Left colon (tissue), 2 donors: ENCODE results near the gene ZNF473. TPM values are rescaled to one million over a fixed set of nuclear protein-coding genes. Genes with fewer than 3 reads are reported as not detected.
A peak's percentile ranks its signal among the peaks of the same experiment; 100 is the strongest.

Source experiments
- ATAC-seq: fragments of 200-7000 bp; cut with Tn5 transposase; one replicate; pipeline ENCODE4 v1.9.1; 2020; ENCODE audit warnings: mild to moderate bottlenecking, moderate library complexity
- DNase-seq, 2 donors: peaks; one replicate each; pipeline ENCODE4 v3.0.0-alpha.2; 2020
- intact Hi-C, 2 donors: fragments of 100-400 bp; cut with DNase I in 1 of 2; cut with micrococcal nuclease in 1 of 2; formaldehyde crosslinking; loops; one replicate each; pipeline versions ENCODE4 v1.11.2 to v1.14.0; 2022; cut with DNase I, micrococcal nuclease
- long read RNA-seq: library from polyadenylated mRNA; unstranded; transcript quantifications from one replicate; pipeline ENCODE4 v2.0.0, GENCODE V29; 2021
- total RNA-seq, 2 donors: library from RNA; stranded (reverse); fragmentation: NEBNext Ultra II Directional; extraction: Animal tissue kit (Norgen Biotek cat#: 25700); gene quantifications; one replicate each; pipeline ENCODE4 v1.2.1, GENCODE V29; 2021
- donor health status: DM: no; HTN: no; CAD: no.
- donor health status: DM: yes; HTN: yes; CAD: no.

ZNF473 gene
- total RNA-seq = 1 to 10 TPM; 4.9 to 5.9 TPM
- long read RNA-seq, full-length matches to known transcripts = 6 of 7 reads
- long read RNA-seq, partial matches to known transcripts = 1 of 7 reads
- long read RNA-seq, other reads (novel, unspliced or antisense) = 0 of 7 reads

- intact Hi-C loops = no loop called here
- ATAC-seq = peak; percentile 81
- peak; percentile 95 for DNase-seq
Observed at GRCh38 chr19:50025794-50026549, at the start of gene ZNF473. ZNF473 (plus strand) TSS chr19:50026005; CDS start chr19:50031083, 5,078 bp downstream.

GRCh38 chr19:49976496-49976895, 49.3 kb upstream of the ZNF473 start:
- DNase-seq (no peak), ATAC-seq (no peak)
- intact Hi-C loops = no loop called here

GRCh38 chr19:49977076-49977475, 48.7 kb upstream of the ZNF473 start:
- intact Hi-C loops = no loop called here
- DNase-seq (no peak), ATAC-seq (no peak)

DNA sequence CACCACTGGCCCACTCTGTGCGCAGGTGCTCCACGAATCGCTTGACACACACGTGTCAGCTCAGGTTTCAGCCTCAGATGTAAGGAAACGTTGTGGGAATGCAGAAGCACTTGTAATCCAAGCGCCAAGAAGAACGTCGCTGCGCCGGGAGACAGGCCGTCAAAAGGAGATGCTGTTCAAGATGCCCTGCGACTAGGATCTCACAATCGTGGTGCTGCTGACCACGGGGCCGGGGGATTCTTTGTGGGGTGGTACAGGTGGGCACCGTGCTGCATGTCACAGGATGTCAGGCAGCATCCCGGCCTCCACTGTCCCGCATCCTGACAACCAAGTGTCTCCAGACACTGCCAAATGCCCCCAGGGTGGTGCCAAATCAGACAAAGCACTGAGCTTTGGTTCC, 47.9 kb upstream of the ZNF473 start:
- DNase-seq (no peak), ATAC-seq (no peak)
- intact Hi-C loops = no loop called here

GRCh38 chr19:49978324-49978723, 47.5 kb upstream of the ZNF473 start:
- DNase-seq (no peak), ATAC-seq (no peak)
- intact Hi-C loops = no loop called here

- intact Hi-C loops = loop anchor here in 1 of 2 donors (5.0 kb wide), 1 partner anchor 45 kb away; no protein-coding TSS in a partner anchor
- no peak for ATAC-seq
- no peak for DNase-seq
Observed at GRCh38 chr19:49981603-49982593, 43.9 kb upstream of the ZNF473 start.

GRCh38 chr19:49983645-49984229, 42.1 kb upstream of the ZNF473 start:
- ATAC-seq (peak; percentile 55), DNase-seq (peak in 1 of 2 donors; percentile 82)
- intact Hi-C loops = loop anchor here in 1 of 2 donors (5.0 kb wide), 1 partner anchor 46 kb away; no protein-coding TSS in a partner anchor

DNA sequence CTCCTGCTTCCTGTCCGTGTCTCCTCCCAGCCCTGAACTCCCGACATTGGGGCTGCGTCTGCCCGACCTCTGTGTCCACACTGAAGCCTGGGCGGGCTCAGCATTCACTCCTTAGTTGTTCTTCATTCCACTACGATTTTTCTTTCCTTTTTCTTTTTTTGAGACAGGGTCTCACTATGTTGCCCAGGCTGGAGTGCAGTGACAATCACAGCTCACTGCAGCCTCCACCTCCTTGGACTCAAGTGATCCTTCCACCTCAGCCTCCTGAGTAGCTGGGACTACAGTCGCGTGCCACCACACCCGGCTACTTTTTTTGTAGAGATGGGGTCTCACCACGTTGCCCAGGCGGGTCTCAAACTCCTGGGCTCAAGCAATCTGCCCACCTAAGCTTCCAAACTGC, 41.3 kb upstream of the ZNF473 start:
- intact Hi-C loops = loop anchor here in 1 of 2 donors (5.0 kb wide), 1 partner anchor 47 kb away; no protein-coding TSS in a partner anchor
- no peak for DNase-seq
- no peak for ATAC-seq

DNA sequence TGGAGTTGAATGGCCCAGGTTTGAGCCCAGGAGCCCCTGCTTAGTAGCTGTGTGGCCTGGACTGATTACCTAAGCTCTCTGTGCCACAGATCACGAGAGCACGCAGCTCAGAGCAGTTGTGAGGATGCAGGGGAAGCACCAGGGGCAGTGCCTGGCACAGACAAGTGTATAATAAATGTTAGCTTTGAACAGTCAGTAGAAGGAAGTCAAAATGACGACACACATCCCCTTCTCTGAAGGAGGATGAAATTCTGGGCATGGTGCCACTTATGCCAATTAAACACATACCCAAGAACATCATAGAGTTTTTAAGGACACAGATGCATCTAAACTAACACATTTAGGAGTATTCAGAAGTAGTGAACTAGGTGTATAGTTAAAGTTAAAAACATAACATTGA, 39.9 kb upstream of the ZNF473 start:
- DNase-seq (no peak), ATAC-seq (no peak)
- intact Hi-C loops = no loop called here

DNA sequence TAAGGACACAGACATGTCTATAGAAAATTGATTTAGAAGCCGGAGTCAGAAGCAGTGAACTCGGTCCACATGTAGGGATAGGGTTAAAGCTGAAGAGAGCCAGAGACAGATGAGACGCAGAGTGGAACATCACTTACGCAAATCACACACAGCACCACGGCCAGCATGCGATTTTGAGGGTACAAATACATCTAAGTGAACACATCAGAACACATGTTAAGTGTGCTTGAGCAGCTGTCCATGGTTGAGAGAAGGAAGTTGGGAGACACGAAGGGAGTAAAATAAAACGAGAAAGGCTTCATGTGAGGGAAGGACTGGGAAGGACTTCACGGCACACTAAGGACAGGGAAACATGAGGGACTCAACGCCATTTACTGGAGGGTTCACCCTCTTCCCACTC, 39.5 kb upstream of the ZNF473 start:
- intact Hi-C loops = no loop called here
- DNase-seq = no peak
- ATAC-seq = no peak

- intact Hi-C loops = no loop called here
- DNase-seq (peak; percentile 85 to 96), ATAC-seq (peak; percentile 89)
Observed at GRCh38 chr19:49987159-49987698, 38.6 kb upstream of the ZNF473 start.

- ATAC-seq (no peak), DNase-seq (no peak)
- intact Hi-C loops = no loop called here
Observed at GRCh38 chr19:49988007-49988406, 37.8 kb upstream of the ZNF473 start.

GRCh38 chr19:49988433-49988832, 37.4 kb upstream of the ZNF473 start:
- ATAC-seq = no peak
- intact Hi-C loops = no loop called here

GRCh38 chr19:49997709-49998108, 28.1 kb upstream of the ZNF473 start:
- no peak for DNase-seq
- intact Hi-C loops = no loop called here
- peak; percentile 71 for ATAC-seq

More at GRCh38 chr19:49988433-49988832, 37.4 kb upstream of the ZNF473 start:
- no peak for DNase-seq

DNA sequence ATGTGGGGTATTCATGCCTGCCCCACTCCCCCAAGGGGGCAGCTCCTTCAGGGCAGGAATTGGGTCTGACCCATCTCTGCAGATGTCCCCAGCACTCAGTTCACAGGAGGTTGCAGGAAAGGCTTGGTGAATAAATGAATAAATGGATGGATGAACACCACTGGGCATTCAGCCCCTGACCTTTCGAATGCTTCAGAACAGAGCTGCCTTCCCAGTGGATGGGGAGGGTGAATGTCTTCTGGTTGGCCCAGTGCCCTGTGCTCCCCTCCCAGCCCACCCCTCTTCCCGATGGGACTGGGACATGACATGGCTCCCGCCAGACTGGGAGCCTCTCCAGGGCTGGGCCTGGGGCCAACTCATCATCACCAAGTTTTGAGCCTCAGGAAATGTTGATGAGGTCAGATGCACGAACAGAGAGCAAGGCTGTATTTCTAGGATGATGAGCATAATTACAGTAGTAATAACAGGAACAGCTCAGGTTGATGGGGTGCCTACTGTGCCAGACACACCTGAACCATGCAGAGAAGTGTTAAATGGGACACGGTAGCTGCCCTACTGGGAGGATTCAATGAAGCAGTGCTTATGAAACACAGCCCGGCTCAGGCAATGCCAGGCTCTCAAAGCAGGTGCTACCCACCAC, 26.3 kb upstream of the ZNF473 start:
- intact Hi-C loops = no loop called here
- DNase-seq (no peak), ATAC-seq (no peak)

DNA sequence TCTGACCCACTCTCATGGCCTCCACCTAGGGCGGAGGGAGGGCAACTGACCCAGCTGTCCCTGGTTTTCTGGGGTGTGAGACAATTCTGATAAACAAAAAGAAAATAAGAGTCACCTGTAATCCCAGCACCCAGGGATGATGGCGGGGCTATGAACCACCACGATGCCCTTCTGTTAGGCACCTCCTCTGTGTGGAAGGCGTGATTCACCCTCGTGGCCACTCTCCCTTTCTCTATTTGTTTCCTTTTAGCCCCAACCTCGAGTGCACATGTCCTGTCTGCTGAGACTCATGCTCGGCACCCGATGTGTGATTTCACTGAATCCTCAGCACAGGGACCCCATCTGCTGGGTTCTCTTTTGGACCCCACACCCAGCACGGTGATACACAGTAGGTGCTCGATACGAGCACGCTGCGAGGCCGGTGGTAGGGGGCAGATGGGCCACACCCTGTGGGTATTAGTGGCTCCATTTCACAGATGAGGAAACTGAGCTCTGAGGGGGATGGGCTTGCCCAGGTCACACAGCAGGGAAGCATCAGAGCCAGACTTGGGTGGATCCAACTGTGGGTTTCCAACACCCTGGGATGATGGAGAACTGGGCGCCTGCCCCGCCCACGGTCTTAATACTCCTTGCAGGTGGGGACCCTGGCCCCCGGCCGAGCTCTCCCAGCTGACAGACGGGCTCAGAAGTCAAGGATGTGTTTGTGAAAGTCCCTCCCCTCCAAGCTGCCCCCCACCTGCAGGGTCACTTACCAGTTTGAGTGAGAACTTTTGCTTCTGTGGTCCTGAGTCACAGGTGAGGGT, 25.6 kb upstream of the ZNF473 start:
- no peak for DNase-seq
- intact Hi-C loops = no loop called here
- no peak for ATAC-seq

- no peak for ATAC-seq
- no peak for DNase-seq
- intact Hi-C loops = no loop called here
Observed at GRCh38 chr19:50000841-50001557, 24.8 kb upstream of the ZNF473 start.
